Activated T-cell treated with anti-CD3 and anti-CD28 coated beads, Interleukin-2, amount 50 U/mL, for 4 hours (primary cell): ENCODE data around the gene IVD. TPM values are rescaled to one million over a fixed set of nuclear protein-coding genes. Genes with fewer than 3 reads are reported as not detected.

Source experiments
- ATAC-seq, 2 donors: fragments of 200-7000 bp; cut with Tn5 transposase; one replicate each; pipeline ENCODE4 v1.10.0; 2021
- DNase-seq: peaks from one replicate; pipeline ENCODE4 v3.0.0-alpha.2; 2020
- H3K27me3 Mint-ChIP-seq: one replicate; pipeline ENCODE4 v1.8.0; 2021; ENCODE audit warnings: low read depth, mixed read lengths
- H3K36me3 Mint-ChIP-seq: one replicate; pipeline ENCODE4 v1.8.0; 2022; ENCODE audit warnings: mixed read lengths; ENCODE audit not compliant: insufficient read depth
- H3K4me1 Mint-ChIP-seq: one replicate; pipeline ENCODE4 v1.8.0; 2021; ENCODE audit warnings: low read depth, mixed read lengths
- H3K4me3 Mint-ChIP-seq: one replicate; pipeline ENCODE4 v1.8.0; 2021; ENCODE audit warnings: mild to moderate bottlenecking, moderate library complexity, mixed read lengths
- H3K9me3 Mint-ChIP-seq: one replicate; pipeline ENCODE4 v1.8.0; 2021; ENCODE audit warnings: mixed read lengths
- total RNA-seq, 3 donors: library from RNA; stranded (reverse); gene quantifications; one replicate each; pipeline ENCODE4 v1.2.1, GENCODE V29; 2021

The IVD gene
- total RNA-seq, 3 donors from 2014 or later = 65.2 to 71.4 (median 68.7) TPM

DNA sequence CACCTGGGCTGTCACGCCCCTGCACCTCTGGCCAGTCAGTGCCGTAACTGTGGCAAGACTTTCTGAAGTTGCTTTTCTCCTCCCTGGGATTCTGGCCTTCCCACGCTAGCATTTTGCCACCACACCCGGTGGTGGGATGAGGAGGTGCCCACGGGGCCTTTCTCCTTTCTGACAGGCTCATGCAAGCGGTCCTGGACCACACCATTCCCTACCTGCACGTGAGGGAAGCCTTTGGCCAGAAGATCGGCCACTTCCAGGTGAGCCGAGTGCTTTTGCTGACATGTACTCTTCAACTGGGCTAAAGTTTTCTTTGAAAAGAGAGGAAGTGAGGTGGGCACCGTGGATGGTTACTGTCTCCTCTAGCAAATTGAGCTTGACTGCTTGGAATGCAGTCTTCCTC is 9.6 kb downstream of the IVD start:
- no peak for ATAC-seq
- Mint-ChIP-seq H3K4me1 (peaks cover under 1% of the 10 kb centered on the region), H3K4me3 (no peak overlapping the region), H3K36me3 (peaks cover 37% of the 10 kb centered on the region), H3K27me3 (no peaks in the 10 kb centered on the region), H3K9me3 (no peaks in the 10 kb centered on the region)
- DNase-seq = no peak

- H3K4me1 Mint-ChIP-seq = no peaks in the 10 kb centered on the region
- H3K4me3 Mint-ChIP-seq = no peak overlapping the region
- H3K9me3 Mint-ChIP-seq = no peaks in the 10 kb centered on the region
- DNase-seq (no peak), ATAC-seq (no peak)
- no peaks in the 10 kb centered on the region for H3K27me3 Mint-ChIP-seq
- H3K36me3 Mint-ChIP-seq = peaks cover 32% of the 10 kb centered on the region
Observed at GRCh38 chr15:40416056-40416455, 10.5 kb downstream of the IVD start.

DNA sequence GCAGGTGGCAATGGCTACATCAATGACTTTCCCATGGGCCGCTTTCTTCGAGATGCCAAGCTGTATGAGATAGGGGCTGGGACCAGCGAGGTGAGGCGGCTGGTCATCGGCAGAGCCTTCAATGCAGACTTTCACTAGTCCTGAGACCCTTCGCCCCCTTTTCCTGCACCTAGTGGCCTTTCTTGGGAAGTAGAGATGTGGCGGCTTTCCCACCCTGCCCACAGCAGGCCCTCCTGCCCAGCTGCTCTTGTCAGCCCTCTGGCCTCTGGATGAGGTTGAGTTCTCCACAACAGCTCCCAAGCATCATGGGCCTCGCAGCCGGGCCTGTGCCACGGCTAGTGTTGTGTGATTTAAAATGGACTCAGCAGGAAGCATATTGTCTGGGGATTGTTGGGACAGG is 12.5 kb downstream of the IVD start:
- no peak overlapping the region for H3K4me3 Mint-ChIP-seq
- H3K9me3 Mint-ChIP-seq = no peaks in the 10 kb centered on the region
- H3K4me1 Mint-ChIP-seq = no peaks in the 10 kb centered on the region
- H3K27me3 Mint-ChIP-seq = no peaks in the 10 kb centered on the region
- ATAC-seq (no peak), DNase-seq (no peak)
- H3K36me3 Mint-ChIP-seq = peaks cover 19% of the 10 kb centered on the region

DNA sequence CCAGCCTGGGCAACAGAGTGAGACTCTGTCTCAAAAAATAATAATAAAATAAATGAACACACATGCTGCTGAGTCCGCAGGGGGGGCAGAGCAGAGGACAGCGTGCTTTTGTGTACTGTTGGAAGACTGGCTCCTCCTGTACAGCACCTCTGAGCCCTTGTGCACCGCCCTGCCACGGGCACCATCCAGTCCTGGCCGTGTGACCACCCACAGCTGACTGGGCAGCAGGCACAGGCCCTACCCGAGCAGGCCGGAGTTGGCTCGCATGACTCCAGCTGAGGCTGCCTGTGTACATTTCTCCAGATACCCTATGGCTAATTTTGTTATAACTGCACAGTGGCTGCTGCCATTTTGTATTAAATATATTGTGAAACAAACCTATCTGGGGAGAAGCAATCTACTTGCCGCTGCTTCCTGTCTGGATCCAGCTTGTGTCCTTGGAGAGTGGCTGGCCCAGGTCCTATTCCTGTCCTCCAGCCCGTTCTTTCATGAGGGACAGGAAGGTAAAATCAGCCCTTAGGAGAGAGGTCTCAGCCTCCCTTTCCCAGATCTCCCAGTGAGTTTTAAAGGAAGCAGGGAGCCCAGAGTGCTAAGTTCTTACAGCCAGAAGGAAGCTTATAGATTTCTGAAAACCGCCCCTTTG is 14.6 kb downstream of the IVD start:
- ATAC-seq (no peak), DNase-seq (no peak)
- Mint-ChIP-seq H3K4me3 (no peak overlapping the region), H3K36me3 (peaks cover 10% of the 10 kb centered on the region), H3K27me3 (no peaks in the 10 kb centered on the region), H3K9me3 (no peaks in the 10 kb centered on the region), H3K4me1 (no peaks in the 10 kb centered on the region)

- no peaks in the 10 kb centered on the region for H3K27me3 Mint-ChIP-seq
- no peaks in the 10 kb centered on the region for H3K4me1 Mint-ChIP-seq
- no peak overlapping the region for H3K4me3 Mint-ChIP-seq
- H3K36me3 Mint-ChIP-seq = peaks cover 6% of the 10 kb centered on the region
- H3K9me3 Mint-ChIP-seq = no peaks in the 10 kb centered on the region
- ATAC-seq (no peak), DNase-seq (no peak)
Observed at GRCh38 chr15:40420793-40421192, 15.2 kb downstream of the IVD start.

DNA sequence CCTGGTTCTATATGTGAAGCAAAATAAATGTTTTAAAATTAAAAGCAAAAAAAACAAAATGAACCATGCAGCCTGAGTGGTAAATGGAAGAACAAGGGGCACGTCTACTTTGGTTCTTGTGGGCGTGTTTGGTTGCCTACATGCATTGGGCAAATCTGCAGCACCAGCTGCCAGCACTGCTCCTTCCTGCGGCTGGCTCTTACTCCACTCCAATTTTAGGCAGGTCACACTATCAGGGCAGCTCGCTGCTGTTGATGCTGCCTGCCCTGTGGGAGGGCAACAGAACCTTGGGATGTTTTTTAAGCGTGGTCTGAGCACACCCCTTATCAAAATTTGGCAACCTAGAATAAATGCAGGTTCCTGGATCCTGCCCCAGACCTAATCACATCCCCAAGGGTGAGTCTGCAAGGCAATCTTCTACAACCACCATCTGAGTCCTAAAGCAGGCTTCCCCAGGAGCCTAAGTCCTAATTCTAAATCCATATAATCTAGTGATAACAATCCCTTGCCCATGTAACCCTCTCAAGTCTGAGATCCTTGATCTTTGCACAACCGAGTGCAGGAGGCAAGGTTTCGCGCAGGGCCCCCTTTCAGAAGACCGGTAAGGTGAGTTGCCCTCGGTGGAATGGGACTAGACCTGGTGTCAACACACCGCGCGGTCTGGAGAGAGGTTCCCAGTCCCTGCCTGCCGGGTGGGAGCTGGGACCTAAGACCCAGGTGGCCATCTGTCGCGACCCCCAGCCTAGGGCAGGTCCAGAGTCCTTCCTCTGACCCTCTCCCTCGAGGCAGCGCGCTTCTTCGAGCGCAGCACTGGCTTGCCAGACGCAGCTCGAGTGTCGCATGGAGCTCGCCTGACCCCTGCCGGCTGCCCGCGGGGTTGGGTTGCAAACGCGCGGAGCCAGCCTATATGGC is 15.9 kb downstream of the IVD start:
- no peaks in the 10 kb centered on the region for H3K9me3 Mint-ChIP-seq
- peak; percentile 97 to 99 for ATAC-seq
- no peaks in the 10 kb centered on the region for H3K4me1 Mint-ChIP-seq
- peak; percentile 81 for DNase-seq
- H3K36me3 Mint-ChIP-seq = peaks cover 6% of the 10 kb centered on the region
- H3K27me3 Mint-ChIP-seq = no peaks in the 10 kb centered on the region
- H3K4me3 Mint-ChIP-seq = no peak overlapping the region

DNA sequence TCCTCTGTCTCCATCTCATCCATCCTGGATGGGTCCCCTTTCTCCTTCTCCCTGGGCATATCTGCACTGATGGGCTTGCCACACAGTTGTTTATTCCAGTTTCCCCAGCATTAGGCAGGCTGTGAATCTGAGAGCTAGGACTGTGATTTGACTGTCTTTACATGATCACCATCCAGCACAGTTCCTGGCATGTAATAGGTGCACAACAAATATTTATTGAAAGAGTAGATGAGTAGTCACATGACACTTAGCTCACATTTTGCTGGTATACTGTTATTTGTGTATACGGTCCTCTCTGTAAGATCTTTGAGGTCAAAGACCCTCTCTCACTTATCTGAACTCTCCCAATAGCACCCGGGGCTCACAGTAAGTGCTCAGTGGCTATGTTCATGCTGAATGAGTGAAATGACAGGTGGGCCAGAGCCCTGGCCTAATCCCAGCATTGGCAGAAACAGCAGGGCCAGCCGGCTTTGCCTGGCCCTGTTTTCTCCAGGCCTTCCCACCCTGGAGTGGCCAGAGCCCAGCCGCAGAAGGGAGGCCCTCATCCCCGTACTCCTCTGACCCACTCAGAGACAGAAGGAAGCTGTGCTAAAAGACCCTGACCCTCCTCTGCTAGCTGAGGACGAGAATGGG is 19.0 kb downstream of the IVD start:
- Mint-ChIP-seq H3K9me3 (no peaks in the 10 kb centered on the region), H3K4me1 (no peaks in the 10 kb centered on the region), H3K27me3 (no peaks in the 10 kb centered on the region), H3K36me3 (no peaks in the 10 kb centered on the region), H3K4me3 (no peak overlapping the region)
- no peak for DNase-seq
- ATAC-seq = no peak

- H3K27me3 Mint-ChIP-seq = no peaks in the 10 kb centered on the region
- ATAC-seq = no peak
- no peaks in the 10 kb centered on the region for H3K9me3 Mint-ChIP-seq
- no peaks in the 10 kb centered on the region for H3K36me3 Mint-ChIP-seq
- DNase-seq = no peak
- no peaks in the 10 kb centered on the region for H3K4me1 Mint-ChIP-seq
- H3K4me3 Mint-ChIP-seq = no peak overlapping the region
Observed at GRCh38 chr15:40425681-40426080, 20.1 kb downstream of the IVD start.

DNA sequence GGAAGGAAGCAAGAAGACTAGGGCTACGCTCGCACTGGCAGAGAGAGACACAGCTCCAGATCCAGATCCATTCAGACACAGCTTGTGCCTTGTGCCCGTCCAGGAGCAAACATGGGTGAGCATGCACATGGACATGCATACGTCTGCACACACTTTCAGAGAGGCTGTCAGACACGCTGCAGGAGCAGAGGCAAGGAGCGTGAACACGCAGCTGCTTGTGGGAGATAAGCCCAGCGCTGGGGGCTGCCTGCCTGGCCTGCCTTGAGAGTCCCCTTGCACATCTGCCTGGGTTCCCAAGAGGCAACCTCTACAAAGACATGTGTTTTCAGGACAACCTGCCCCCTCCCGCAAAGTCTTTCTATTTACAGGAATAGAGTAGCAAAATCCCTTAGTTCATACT is 21.6 kb downstream of the IVD start:
- no peaks in the 10 kb centered on the region for H3K4me1 Mint-ChIP-seq
- no peaks in the 10 kb centered on the region for H3K36me3 Mint-ChIP-seq
- DNase-seq (no peak), ATAC-seq (no peak)
- no peaks in the 10 kb centered on the region for H3K9me3 Mint-ChIP-seq
- H3K4me3 Mint-ChIP-seq = no peak overlapping the region
- H3K27me3 Mint-ChIP-seq = no peaks in the 10 kb centered on the region

DNA sequence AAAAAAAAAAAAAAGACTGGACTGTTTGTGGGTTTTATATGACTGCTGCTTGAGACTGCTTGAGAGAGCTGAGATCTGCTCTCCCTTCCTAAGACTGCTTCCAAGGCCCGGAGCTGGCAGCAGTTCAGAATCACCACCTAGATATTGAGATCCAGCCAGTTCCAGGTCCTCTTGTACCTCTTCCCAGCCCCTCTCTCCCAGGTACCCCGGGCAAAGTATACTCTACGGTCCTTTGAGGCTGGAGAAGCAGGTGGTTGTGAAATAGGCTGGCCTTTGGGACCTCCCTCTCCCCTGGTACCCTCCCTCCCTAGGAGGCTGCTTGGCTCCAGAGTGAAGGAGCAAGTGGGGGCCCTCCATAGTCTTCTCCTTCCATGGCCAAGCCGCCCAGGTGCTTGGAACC is 22.6 kb downstream of the IVD start:
- Mint-ChIP-seq H3K4me3 (no peak overlapping the region), H3K27me3 (no peaks in the 10 kb centered on the region), H3K4me1 (no peaks in the 10 kb centered on the region), H3K36me3 (no peaks in the 10 kb centered on the region), H3K9me3 (no peaks in the 10 kb centered on the region)
- DNase-seq (no peak), ATAC-seq (no peak)

- H3K9me3 Mint-ChIP-seq = no peaks in the 10 kb centered on the region
- no peak overlapping the region for H3K4me3 Mint-ChIP-seq
- DNase-seq = no peak
- H3K4me1 Mint-ChIP-seq = no peaks in the 10 kb centered on the region
- H3K27me3 Mint-ChIP-seq = no peaks in the 10 kb centered on the region
- no peak for ATAC-seq
- no peaks in the 10 kb centered on the region for H3K36me3 Mint-ChIP-seq
Observed at GRCh38 chr15:40429068-40429710, 23.6 kb downstream of the IVD start.

DNA sequence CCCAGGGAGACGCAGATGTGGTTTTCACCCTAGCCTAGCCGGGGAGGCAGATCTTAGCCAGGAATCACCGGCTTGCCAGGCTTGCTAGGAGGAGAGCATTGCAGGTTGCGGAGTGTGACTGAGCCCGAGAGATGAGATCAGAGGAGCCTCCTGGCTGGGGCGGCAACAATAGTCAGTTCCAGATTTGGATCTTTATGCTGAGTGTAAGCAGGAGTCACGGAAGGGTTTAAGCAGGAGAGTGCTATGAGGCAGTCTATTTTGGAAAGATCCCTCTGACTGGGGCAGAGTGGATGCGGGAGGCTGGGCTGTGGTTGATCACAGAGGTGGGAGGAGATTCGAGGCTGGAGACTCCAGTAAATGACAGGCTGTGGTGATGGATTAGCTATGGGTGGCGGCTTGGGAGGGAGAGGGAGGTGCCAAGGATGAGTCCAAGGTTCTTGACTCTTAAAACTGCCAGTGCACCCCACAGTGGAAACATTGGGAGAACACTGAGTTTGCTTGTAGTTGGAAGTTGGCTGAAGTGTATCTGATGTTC is 24.7 kb downstream of the IVD start:
- no peaks in the 10 kb centered on the region for H3K27me3 Mint-ChIP-seq
- no peak for DNase-seq
- peaks cover 3% of the 10 kb centered on the region for H3K4me1 Mint-ChIP-seq
- no peaks in the 10 kb centered on the region for H3K9me3 Mint-ChIP-seq
- H3K4me3 Mint-ChIP-seq = no peak overlapping the region
- ATAC-seq = no peak
- H3K36me3 Mint-ChIP-seq = no peaks in the 10 kb centered on the region

DNA sequence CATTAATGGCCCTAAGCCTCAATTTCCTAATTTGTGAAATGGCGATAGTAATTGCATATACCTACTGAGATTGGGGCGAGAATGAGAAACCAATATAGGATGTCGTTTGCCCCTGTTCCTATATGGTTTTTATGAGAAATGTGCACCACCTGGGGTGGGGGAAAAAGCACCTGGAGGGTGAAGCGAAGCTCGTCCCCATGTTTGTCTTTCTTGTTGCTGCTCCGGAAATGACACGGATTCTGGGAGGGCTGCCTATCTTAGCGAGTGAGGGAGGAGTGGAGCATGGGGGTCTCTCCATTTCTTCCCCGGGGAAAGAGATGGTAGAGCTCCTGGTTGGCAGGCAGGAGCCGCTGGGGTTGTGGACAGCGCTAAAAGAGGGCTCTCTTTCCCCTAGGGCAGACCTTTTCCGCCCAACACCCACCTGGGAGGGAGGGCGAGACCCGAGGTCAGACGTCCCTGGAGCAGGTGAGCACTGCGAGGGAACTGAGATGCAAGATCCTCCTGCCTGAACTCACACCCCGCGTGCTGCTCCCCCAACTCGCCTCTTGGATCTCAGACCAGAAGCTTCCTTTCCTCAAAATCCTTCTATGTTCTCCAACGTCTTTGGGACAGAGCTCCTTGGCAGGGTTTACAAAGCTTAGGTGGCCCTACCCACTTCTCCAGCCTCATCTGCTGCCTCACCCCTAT is 29.6 kb downstream of the IVD start:
- Mint-ChIP-seq H3K4me1 (peaks cover 31% of the 10 kb centered on the region), H3K4me3 (peak overlapping the region; percentile 47), H3K36me3 (no peaks in the 10 kb centered on the region), H3K9me3 (no peaks in the 10 kb centered on the region), H3K27me3 (peaks cover 30% of the 10 kb centered on the region)
- no peak for ATAC-seq
- no peak for DNase-seq

GRCh38 chr15:40435710-40436089 is 30.1 kb downstream of the IVD start:
- peaks cover 30% of the 10 kb centered on the region for H3K27me3 Mint-ChIP-seq
- no peak for ATAC-seq

More at GRCh38 chr15:40435710-40436089, 30.1 kb downstream of the IVD start:
- Mint-ChIP-seq H3K36me3 (no peaks in the 10 kb centered on the region), H3K4me3 (peak overlapping the region; percentile 47), H3K9me3 (no peaks in the 10 kb centered on the region), H3K4me1 (peaks cover 32% of the 10 kb centered on the region)
- DNase-seq = no peak
